HCT116 (cell line): ENCODE data around the gene ST6GALNAC4. TPM values are rescaled to one million over a fixed set of nuclear protein-coding genes. Genes with fewer than 3 reads are reported as not detected.

Source experiments
- ATAC-seq: fragments of 200-7000 bp; cut with Tn5 transposase; 2 replicates; pipeline ENCODE4 v1.9.1; 2020; ENCODE audit warnings: mild to moderate bottlenecking, moderate library complexity
- BruUV-seq: library from RNA; stranded (reverse); fragments of 400-500 nt; replicated peaks from 2 replicates; lab custom pipeline; 2021; lab: Mats Ljungman, UMichigan
- CTCF ChIA-PET: fragments of 300-600 bp; sonication (Branson Sonifier 250); formaldehyde crosslinking; loops from one replicate; lab custom pipeline; 2021; ENCODE audit warnings: antibody characterized with exemption; lab: Charles Lee
- POLR2A ChIA-PET: fragments of 300-600, 350-600 bp; sonication (Branson Sonifier 250); formaldehyde crosslinking; loops from one replicate; lab custom pipeline; 2021; ENCODE audit warnings: antibody characterized with exemption; lab: Charles Lee
- RAD21 ChIA-PET, 2 experiments: fragments of 300-600 bp; sonication (Branson Sonifier 250); formaldehyde crosslinking; loops; one replicate each; lab custom pipeline; 2023; ENCODE audit warnings: low total read pairs in 2 of 2; ENCODE audit not compliant: uncharacterized antibody in 2 of 2, unreplicated experiment in 2 of 2, low non-redundant PET in 1 of 2; lab: Charles Lee
- DNase-seq: peaks from one replicate; pipeline ENCODE4 v3.0.0-alpha.2; 2010; ENCODE audit warnings: low read depth, low spot score
- H2AFZ ChIP-seq: fragments of 200-600 bp; shearing (Covaris generic), sonication (generic); 2 replicates; pipeline ENCODE4 v1.6.1; 2017; ENCODE audit warnings: low read depth, mixed run types, mixed read lengths, antibody characterized with exemption, low read length; ENCODE audit not compliant: poor library complexity, severe bottlenecking
- H3K27ac ChIP-seq: 2 replicates; pipeline ENCODE4 v1.5.1; 2012; ENCODE audit warnings: low read depth, low read length
- H3K27me3 ChIP-seq: fragments of 200-600 bp; sonication (generic); 2 replicates; pipeline ENCODE4 v1.6.1; 2016; ENCODE audit warnings: mixed run types, low read length, mixed read lengths; ENCODE audit not compliant: insufficient read depth
- H3K36me3 ChIP-seq, 2 experiments: fragments of 200-500 bp in 1 of 2; fragments of 200-600 bp in 1 of 2; sonication (Bioruptor generic) in 1 of 2; sonication (generic) in 1 of 2; 2 replicates each; pipeline versions ENCODE4 v1.5.1 to v1.6.1; 2014 to 2016; ENCODE audit warnings: low read length in 2 of 2, inconsistent platforms in 1 of 2, mixed read lengths in 1 of 2, mixed run types in 1 of 2; ENCODE audit not compliant: insufficient read depth in 2 of 2, control insufficient read depth in 1 of 2
- H3K4me1 ChIP-seq, 2 experiments: fragments of 200-600 bp in 1 of 2; sonication (generic) in 1 of 2; 2 replicates each; pipeline versions ENCODE4 v1.5.1 to v1.6.1; 2012 to 2017; ENCODE audit warnings: low read length in 2 of 2, inconsistent platforms in 1 of 2, mild to moderate bottlenecking in 1 of 2, mixed read lengths in 1 of 2, mixed run types in 1 of 2, moderate library complexity in 1 of 2; ENCODE audit not compliant: insufficient read depth in 2 of 2, control insufficient read depth in 1 of 2
- H3K4me2 ChIP-seq: fragments of 200-600 bp; sonication (generic); 2 replicates; pipeline ENCODE4 v1.6.1; 2017; ENCODE audit warnings: mixed run types, low read length, mixed read lengths
- H3K4me3 ChIP-seq, 2 experiments: fragments of 200-600 bp in 1 of 2; sonication (generic) in 1 of 2; replicated peaks in 1 of 2; 2 replicates each; pipeline ENCODE4 v1.5.1; 2011 to 2016; ENCODE audit warnings: low read length in 2 of 2, control low read depth in 1 of 2, low read depth in 1 of 2, mild to moderate bottlenecking in 1 of 2, mixed read lengths in 1 of 2, mixed run types in 1 of 2
- H3K79me2 ChIP-seq: fragments of 200-600 bp; sonication (generic); 2 replicates; pipeline ENCODE4 v1.6.1; 2017; ENCODE audit warnings: mild to moderate bottlenecking, mixed run types, low read length, moderate library complexity, mixed read lengths; ENCODE audit not compliant: insufficient read depth
- H3K9ac ChIP-seq: fragments of 200-600 bp; sonication (generic); 2 replicates; pipeline ENCODE4 v1.6.1; 2016; ENCODE audit warnings: low read length, mixed read lengths
- H3K9me2 ChIP-seq: fragments of 200-600 bp; sonication (generic), shearing (Covaris generic); 2 replicates; pipeline ENCODE4 v1.6.1; 2017; ENCODE audit warnings: mixed run types, mild to moderate bottlenecking, moderate library complexity; ENCODE audit not compliant: insufficient read depth
- H3K9me3 ChIP-seq, 2 experiments: fragments of 200-500 bp in 1 of 2; fragments of 200-600 bp in 1 of 2; sonication (Bioruptor generic) in 1 of 2; sonication (generic) in 1 of 2; 2 replicates each; pipeline ENCODE4 v1.6.1; 2014 to 2017; ENCODE audit warnings: low read length in 2 of 2, mixed read lengths in 2 of 2, inconsistent platforms in 1 of 2, low read depth in 1 of 2, mild to moderate bottlenecking in 1 of 2, mixed run types in 1 of 2, moderate library complexity in 1 of 2; ENCODE audit not compliant: control insufficient read depth in 1 of 2, insufficient read depth in 1 of 2
- H4K20me1 ChIP-seq: fragments of 200-600 bp; sonication (generic), shearing (Covaris generic); 2 replicates; pipeline ENCODE4 v1.6.1; 2017; ENCODE audit warnings: mixed run types, mild to moderate bottlenecking, moderate library complexity; ENCODE audit not compliant: insufficient read depth
- ATF3 ChIP-seq: IDR thresholded peaks from 2 replicates; pipeline ENCODE4 v1.6.1; 2012
- CBX3 ChIP-seq: IDR thresholded peaks from 2 replicates; pipeline ENCODE4 v1.6.1; 2012; ENCODE audit warnings: low read depth
- CTCF ChIP-seq, 3 experiments: fragments of 200-600 bp in 1 of 3; sonication (generic) in 1 of 3; IDR thresholded peaks in 2 of 3; conservative IDR thresholded peaks in 1 of 3; 2 replicates each; pipeline ENCODE4 v1.5.1; 2012 to 2017; ENCODE audit warnings: low read depth in 2 of 3, low read length in 2 of 3, antibody characterized with exemption in 1 of 3, borderline replicate concordance in 1 of 3, control low read depth in 1 of 3, mild to moderate bottlenecking in 1 of 3, mixed read lengths in 1 of 3, mixed run types in 1 of 3, moderate library complexity in 1 of 3; ENCODE audit not compliant: insufficient read depth in 1 of 3
- EGR1 ChIP-seq: IDR thresholded peaks from 2 replicates; pipeline ENCODE4 v1.6.1; 2012; ENCODE audit warnings: low read depth
- ELF1 ChIP-seq: IDR thresholded peaks from 2 replicates; pipeline ENCODE4 v1.6.1; 2012; ENCODE audit warnings: low read depth, borderline replicate concordance
- EZH2 ChIP-seq: fragments of 200-600 bp; sonication (generic); IDR thresholded peaks from 2 replicates; pipeline ENCODE4 v1.6.1; 2017; ENCODE audit warnings: antibody characterized with exemption, mixed run types
- FOSL1 ChIP-seq: IDR thresholded peaks from 2 replicates; pipeline ENCODE4 v1.6.1; 2012; ENCODE audit warnings: low read depth
- RAD21 ChIP-seq: IDR thresholded peaks from 2 replicates; pipeline ENCODE4 v1.6.1; 2012; ENCODE audit warnings: low read depth, mild to moderate bottlenecking
- SIN3A ChIP-seq: IDR thresholded peaks from 2 replicates; pipeline ENCODE4 v1.6.1; 2012; ENCODE audit warnings: low read depth
- SP1 ChIP-seq: IDR thresholded peaks from 2 replicates; pipeline ENCODE4 v1.6.1; 2012; ENCODE audit warnings: low read depth
- SRF ChIP-seq: IDR thresholded peaks from 2 replicates; pipeline ENCODE4 v1.6.1; 2012; ENCODE audit warnings: low read depth
- TCF7L2 ChIP-seq: IDR thresholded peaks from 2 replicates; pipeline ENCODE4 v1.7.0; 2011; ENCODE audit warnings: borderline replicate concordance, inconsistent platforms; ENCODE audit not compliant: insufficient read depth, insufficient read length; ENCODE audit errors: extremely low read depth
- YY1 ChIP-seq: IDR thresholded peaks from 2 replicates; pipeline ENCODE4 v1.6.1; 2011; ENCODE audit warnings: low read length, low read depth, moderate library complexity, mild to moderate bottlenecking; ENCODE audit not compliant: insufficient replicate concordance; ENCODE audit errors: extremely low read depth
- ZFX ChIP-seq: fragments of 450-650 bp; IDR thresholded peaks from 2 replicates; pipeline ENCODE4 v1.6.1; 2017
- intact Hi-C: fragments of 100-400 bp; cut with micrococcal nuclease; formaldehyde crosslinking; loops from 2 replicates; pipeline ENCODE4 v1.10.0; 2022
- total RNA-seq: library from RNA; stranded (reverse); gene quantifications from one replicate; pipeline ENCODE4 v1.2.1, GENCODE V29; 2021; ENCODE audit not compliant: unreplicated experiment
- TF ChIP-seq, protein P1 (sequence below): IDR thresholded peaks from 2 replicates; pipeline ENCODE4 v1.6.1; 2011; ENCODE audit warnings: mild to moderate bottlenecking, low read length, moderate library complexity; ENCODE audit not compliant: insufficient replicate concordance; ENCODE audit errors: extremely low read depth

Gene ST6GALNAC4
- total RNA-seq, 1 experiment from 2014 or later, result 49.4 TPM

- BruUV-seq, result no TSS peak
- DNase-seq (no peak), ATAC-seq (no peak)
- H4K20me1 ChIP-seq, result no peaks in the 10 kb centered on the region
- no peak overlapping the region for H2AFZ ChIP-seq
- no peaks in the 10 kb centered on the region for H3K79me2 ChIP-seq
- peaks cover 41 to 82% of the 10 kb centered on the region in 2 experiments for H3K4me1 ChIP-seq
- ChIA-PET CTCF (no interaction called here), POLR2A (interaction anchor here (1.3 kb wide), 1 partner anchor 9 kb away, joined by 4 read pairs; the partner anchor contains the start of gene ST6GALNAC4), RAD21 (no interaction called here)
- no peaks in the 10 kb centered on the region for H3K9me3 ChIP-seq
- H3K36me3 ChIP-seq, result no peaks in the 10 kb centered on the region
- no peaks in the 10 kb centered on the region for H3K27me3 ChIP-seq
- H3K27ac ChIP-seq, result peak overlapping the region; percentile 71
- peak overlapping the region; percentile 95 for H3K4me2 ChIP-seq
- H3K4me3 ChIP-seq, result peak overlapping the region; percentile 75 to 79
- H3K9ac ChIP-seq, result peak overlapping the region; percentile 79
- no peaks in the 10 kb centered on the region for H3K9me2 ChIP-seq
- TF ChIP-seq CTCF (IDR thresholded peaks at IDR 0.05 in 2 of 3, conservative IDR thresholded peaks at IDR 0.05 in 1 of 3; ENCODE audit: borderline replicate concordance in 1 of 3, insufficient read depth in 1 of 3, low read depth in 2 of 3, low read length in 2 of 3) (no peak), ATF3 (no peak), EGR1 (no peak), FOSL1 (no peak), ELF1 (no peak), ZFX (no peak), YY1 (no peak), SRF (no peak), CBX3 (no peak), EZH2 (no peak), SP1 (no peak), RAD21 (no peak), TCF7L2 (no peak), SIN3A (no peak)
- TF ChIP-seq, protein P1, sequence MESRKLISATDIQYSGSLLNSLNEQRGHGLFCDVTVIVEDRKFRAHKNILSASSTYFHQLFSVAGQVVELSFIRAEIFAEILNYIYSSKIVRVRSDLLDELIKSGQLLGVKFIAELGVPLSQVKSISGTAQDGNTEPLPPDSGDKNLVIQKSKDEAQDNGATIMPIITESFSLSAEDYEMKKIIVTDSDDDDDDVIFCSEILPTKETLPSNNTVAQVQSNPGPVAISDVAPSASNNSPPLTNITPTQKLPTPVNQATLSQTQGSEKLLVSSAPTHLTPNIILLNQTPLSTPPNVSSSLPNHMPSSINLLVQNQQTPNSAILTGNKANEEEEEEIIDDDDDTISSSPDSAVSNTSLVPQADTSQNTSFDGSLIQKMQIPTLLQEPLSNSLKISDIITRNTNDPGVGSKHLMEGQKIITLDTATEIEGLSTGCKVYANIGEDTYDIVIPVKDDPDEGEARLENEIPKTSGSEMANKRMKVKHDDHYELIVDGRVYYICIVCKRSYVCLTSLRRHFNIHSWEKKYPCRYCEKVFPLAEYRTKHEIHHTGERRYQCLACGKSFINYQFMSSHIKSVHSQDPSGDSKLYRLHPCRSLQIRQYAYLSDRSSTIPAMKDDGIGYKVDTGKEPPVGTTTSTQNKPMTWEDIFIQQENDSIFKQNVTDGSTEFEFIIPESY, result no peak
- intact Hi-C loops, result loop anchor here (5.0 kb wide), 1 partner anchor 111 kb away; no protein-coding TSS in a partner anchor
Observed at GRCh38 chr9:127925959-127926905, 9.4 kb upstream of the ST6GALNAC4 start.
